Ammon's horn (tissue), 1 donor: ENCODE data around the gene POLR2C.
"Not testable (repeated sequence)": the region's sequence is repeated elsewhere in the genome, so short reads cannot be mapped to it uniquely, and the experiment has no call there.

Source experiments
- DNase-seq: peaks from one replicate; pipeline ENCODE4 v3.0.0-alpha.2; 2016; ENCODE audit warnings: low spot score

Gene POLR2C

DNA sequence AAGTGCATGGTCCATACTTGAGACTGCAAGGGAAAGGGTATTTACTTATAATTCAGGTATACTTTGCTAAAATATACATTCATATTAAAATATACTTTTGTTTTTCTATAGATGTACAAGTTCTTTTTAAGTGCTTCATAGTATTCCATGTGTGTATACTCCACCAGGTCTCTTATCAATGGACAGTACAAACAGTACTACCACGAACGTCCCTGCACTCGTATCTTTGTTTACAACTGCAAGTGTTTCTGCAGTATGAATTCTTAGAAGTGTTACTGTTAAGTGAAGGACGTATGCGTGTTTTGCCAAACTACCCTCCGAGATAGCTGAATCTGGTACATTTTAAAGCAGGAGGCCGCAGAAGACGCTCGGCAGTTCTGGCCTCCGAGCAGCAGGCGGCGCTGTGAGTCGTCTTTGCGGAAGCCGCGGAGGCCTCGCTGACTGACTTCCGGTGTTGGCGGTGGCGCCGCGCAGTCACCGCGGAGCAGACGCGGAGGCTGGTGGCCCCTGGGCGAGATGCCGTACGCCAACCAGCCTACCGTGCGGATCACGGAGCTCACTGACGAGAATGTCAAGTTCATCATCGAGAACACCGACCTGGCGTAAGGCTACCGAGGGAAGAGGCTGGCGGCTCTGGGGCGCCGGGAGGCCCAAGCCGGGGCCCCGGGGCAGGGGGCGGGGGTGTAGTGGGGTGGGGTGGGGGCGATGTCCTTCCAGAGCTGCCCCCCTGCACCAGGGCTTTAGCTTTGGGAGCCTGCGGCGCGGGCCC, at the start of gene POLR2C:
Gene POLR2C (plus strand): TSS at position 471 of the 769 bp plus-strand sequence. CDS start 46 bp downstream, at position 517.
- DNase-seq: peak; percentile 86

DNA sequence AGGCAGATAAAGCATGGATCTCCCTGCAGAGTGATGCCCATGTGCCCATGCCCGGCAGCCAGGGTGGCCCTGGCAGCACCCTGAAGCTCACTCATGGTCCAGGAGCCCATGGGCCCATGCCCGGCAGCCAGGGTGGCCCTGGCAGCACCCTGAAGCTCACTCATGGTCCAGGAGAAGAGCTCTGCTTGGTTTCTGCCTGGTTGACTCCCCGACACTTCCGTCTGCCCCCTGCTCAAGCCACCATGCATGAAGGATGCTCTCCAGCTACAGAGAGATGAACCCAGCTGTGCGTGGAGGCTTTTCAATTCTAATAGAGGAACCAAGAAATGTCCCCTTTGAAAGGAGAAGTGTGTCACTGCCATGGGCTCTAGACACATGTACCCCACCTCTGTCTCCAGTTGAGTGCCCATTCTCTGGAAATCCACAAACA, 49.2 kb upstream of the POLR2C start:
- DNase-seq: no peak

DNA sequence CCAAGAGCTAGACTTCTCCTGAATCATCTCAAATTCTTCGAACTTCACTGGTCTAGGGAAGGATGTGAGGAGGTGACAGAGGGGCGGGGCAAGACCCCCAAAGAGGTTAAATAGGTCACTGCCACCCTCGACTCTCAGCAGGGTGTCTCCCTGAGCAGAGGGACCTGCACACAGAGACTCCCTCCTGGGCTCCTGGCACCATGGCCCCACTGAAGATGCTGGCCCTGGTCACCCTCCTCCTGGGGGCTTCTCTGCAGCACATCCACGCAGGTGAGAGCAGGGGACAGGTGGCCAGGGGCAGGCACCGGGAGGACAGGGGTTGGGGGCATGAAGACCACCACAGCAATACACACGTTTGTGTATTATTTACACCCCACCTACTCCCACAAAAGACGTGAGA, 48.7 kb upstream of the POLR2C start:
- no peak for DNase-seq

DNA sequence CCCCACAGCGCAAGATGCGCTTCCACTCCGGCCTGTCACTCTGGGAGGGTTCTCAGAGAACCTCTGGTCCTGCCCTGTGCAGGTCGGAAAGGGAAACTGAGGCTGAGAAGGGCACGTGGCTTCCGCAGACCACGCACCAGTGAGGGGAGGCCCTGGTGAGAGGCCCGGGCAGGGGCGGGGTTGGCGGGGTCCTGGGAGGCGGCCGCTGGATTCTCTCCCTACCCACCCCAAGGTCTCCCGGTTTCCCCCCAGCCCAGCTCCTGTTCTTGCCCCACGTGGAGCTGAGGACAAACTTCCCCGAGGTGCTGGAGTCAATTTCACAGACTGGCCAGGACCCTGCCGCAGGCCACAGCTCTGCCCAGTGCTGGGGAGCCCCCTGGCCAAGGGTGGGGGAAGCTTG, 46.4 kb upstream of the POLR2C start:
- DNase-seq: no peak

DNA sequence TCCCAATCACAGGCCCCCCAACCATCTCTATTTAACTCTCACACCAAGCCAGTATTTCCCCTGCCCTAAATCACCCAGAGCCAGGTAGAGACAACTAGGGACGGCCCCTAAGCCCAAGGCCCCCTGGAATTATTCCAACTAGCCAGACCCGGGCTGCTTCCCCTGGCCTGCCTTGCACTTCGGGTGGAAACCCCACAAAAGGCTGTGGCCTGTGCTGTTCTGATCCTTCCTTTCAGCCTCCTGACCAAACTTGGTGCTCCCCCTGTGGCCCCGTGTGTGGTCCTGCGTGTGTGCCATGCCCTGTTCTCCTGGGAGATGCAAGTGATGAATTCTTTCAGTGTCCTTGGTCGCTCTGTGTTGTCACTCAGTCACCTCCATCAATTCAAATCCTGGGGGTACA, 43.0 kb upstream of the POLR2C start:
- no peak for DNase-seq

DNA sequence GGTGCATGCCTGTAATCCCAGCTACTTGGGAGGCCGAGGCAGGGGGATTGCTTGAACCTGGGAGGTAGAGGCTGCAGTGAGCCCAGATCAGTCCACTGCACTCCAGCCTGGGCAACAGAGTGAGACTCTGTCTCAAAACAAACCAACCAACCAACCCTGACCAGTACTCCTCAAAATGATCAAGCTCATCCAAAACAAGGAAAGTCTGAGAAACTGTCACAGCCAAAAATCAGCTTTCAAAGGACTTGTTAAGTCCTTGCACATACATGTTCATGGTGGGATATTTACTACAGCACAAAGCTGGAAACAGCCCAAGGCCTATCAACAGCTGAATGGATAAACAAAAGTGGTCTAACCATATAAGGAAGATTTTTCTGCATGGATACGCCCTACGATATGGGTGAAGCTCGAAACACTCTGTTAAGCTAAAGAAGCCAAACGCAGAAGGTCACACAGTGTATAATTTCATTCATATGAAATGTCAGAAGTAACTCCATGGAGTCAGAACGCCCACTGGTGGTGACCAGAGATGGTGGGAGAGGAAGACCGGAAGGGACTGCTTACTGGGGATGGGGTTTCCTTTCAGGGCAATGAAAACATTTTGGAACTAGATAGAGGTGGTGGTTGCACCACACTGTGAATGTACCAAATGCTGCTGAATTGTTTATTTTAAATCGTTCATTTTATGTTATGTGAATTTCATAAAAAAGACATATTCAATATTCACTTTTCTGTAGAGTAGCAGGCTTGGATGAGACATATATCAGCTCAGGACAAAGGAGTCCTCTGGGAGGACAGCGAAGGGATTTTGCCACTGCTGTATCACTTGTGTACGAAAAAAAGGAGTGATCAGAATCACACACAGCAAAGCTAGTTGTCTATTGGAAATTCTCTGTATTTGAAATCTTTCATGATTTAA, 40.2 kb upstream of the POLR2C start:
- peak; percentile 40 for DNase-seq

DNA sequence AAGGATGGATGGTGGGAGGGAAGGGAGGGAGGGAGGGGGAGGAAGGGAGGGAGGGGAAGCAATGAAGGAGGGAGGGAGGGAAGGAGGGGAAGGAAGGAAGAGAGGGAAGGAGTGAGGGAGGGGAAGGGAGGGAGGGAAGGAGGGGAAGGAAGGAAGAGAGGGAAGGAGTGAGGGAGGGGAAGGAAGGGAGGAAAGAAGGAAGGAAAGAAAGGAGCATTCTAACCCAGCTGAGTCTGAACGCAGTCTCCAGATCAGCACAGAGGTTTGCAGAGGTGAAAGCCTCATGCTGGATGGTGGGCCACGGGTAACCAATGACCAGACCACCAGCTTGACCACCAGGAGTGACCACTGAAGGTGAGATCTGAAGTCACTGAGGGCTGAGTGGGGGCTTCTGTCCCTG, 39.3 kb upstream of the POLR2C start:
- no peak for DNase-seq

DNA sequence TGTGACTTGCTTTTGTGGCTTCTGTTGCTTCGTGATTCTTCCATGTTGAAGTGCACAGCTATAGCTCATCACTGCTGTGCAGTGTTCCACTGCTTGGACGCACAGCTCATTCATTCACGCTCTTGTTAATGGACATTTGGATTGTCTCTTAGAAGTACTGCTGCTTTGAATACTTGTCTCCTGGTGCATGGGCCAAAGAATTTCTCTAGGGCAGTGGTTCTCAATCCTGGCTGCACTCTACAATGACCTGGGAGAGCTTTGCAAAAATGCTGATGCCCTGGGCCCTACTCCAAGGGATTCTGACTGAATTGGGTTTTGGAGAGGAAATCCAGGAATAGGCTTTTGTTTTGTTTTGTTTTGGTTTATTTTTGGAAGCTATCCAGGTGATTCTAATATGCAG, 37.9 kb upstream of the POLR2C start:
- DNase-seq: peak; percentile 32

DNA sequence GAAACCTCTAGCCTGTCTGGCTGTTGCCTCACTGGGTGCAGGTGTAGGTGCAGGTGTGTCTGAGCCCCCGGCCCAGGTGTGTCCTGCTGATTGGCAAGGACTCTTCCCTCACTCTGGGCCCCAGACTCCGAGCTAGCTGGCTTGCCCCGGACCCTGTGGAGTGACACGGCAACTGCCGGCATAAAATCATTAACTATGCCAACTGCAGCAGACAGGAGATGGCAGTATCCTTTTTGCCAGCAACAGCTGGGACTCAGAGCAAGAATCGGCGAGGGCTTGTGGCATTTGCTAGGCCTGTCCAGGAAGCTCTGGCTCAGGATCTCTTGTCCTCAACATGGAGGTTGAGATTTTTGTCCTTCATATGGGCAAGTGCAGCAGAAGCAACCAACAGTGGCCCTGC, 36.1 kb upstream of the POLR2C start:
- DNase-seq: no peak

DNA sequence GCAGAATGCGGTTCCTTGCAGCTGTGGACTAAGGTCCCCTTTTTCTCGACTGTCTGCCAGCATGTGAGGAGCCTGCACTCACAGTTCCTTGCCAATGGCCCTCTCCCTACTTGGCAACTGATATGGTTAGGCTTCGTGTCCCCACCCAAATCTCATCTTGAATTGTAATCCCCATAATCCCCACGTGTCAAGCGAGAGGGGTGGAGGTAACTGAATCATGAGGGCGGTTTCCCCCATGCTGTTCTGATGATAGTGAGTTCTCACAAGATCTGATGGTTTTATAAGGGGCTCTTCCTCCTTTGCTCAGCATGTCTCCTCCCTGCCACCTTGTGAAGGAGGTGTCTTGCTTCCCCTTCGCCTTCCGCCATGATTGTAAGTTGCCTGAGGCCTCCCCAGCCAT, 35.2 kb upstream of the POLR2C start:
- DNase-seq: no peak

DNA sequence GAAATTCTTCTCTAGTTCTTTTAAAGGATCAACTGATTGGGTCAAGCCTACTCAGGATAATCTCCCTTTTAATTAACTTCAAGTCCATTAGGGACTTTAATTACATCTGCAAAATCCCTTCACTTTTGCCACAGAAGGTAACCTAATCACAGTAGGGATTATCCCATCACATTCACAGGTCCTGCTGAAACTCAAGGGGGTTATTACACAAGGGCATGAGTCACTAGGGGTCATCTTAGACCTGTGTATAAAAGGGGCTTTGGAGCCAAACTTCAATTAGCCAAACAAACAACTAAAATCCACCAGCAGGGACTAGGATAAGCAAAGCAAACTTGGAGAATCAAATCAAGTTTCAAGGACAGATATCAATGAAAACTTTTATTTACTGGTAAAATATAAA, 34.7 kb upstream of the POLR2C start:
- no peak for DNase-seq

DNA sequence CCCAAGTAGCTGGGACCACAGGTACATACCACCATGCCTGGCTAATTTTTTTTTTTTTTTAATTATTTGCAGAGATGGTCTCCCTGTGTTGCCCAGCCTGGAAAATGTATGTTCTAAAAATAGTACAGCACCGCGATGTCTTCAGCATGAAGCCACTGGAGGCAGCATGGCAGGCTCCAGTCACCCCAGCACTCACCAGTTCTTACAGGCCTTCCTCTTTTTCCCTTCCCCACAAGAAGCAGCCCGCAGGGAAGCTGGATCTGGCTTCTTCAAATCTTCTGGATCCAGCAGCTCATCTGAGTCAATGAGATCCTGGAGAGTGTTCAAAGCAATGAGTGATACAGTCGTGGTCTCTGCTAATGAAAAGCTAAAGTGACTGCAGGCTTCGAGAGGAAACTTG, 31.5 kb upstream of the POLR2C start:
- DNase-seq: no peak

DNA sequence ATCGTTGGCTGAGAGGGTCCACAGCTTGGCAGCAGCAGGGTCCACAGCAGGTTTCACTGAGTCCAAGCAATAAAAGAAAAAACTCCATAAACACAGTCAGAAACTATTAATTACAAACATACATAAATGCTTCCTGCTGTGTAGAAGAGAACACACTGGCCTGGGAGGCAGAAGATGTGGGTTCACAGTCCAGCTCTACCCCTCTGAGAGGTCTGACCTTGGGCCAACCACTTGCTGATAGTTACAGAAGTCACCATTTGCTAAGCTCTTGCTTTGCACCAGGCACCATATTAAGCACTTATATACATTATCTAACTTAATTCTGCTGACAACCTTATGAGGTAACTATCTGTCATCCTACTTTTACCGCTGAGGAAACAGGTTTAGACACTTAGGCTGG, 30.0 kb upstream of the POLR2C start:
- no peak for DNase-seq

DNA sequence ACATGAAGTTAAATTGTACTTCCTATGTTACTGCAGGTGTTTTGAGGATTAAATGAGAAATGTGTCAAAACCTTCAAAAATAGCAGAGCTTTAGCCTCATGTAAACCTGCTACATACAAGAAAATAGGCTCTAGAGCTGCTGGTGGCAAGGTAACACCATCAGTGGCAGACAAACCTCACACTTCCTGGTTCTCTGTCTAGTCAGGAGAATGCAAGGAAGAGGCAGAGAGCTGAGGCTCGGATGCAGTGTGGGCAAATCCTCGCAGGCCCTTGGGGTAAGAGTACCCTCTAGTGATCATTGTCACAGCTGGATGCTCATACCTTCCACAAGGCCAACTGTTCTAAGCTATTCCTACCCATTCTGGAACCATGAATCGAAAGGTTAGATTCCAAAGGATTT, 29.5 kb upstream of the POLR2C start:
- DNase-seq: no peak

DNA sequence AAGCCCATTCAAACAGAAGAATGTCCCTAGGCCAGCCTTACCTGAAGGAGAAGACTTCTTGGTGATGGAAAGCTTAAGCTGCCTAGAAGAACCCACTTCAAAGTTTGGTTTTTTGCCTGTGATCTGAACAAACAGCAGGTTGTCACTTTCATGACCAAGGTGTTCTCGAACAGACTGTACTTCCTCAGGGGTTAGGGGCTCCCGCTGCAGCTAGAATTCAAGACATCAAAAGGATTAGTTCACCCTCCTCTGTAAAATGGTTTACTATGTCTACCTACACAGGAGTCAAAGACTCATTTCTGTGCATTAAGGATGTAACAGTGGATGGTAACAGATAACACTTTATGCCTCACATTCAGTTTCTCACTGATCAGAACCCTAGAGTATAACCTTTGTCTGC, 28.5 kb upstream of the POLR2C start:
- DNase-seq: no peak

DNA sequence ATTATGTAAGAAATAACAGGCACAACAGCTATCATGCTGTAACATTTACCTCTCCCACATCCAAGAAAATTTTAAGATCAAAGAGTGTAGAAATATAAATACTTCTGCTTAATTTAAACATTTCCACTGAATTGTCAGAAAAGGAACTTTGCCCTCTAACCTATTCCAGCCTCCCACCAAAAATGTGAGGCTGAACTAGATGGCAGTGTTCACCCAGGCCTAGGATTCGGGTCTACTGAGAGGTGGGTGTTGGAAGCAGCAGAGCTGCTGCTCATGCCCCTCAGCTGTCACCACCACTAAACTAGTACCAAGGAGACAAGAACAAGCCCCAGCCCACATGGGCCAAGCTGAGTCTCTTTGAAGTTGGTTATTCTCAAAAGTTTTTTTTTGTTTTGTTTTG, 26.6 kb upstream of the POLR2C start:
- no peak for DNase-seq

DNA sequence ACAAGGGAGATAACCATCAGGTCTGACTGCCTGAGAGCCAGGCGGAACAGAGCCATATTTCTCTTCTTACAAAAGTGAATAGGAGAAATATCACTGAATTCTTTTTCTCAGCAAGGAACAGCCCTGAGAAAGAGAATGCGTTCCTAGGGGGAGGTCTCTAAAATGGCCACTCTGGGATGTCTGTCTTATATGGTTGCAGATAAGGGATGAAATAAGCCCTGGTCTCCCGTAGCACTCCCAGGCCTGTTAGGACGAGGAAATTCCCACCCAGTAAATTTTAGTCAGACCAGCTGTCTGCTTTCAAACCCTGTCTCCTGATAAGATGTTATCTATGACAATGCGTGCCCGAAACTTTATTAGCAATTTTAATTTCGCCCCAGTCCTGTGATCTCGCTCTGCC, 22.5 kb upstream of the POLR2C start:
- DNase-seq: not testable (repeated sequence)

DNA sequence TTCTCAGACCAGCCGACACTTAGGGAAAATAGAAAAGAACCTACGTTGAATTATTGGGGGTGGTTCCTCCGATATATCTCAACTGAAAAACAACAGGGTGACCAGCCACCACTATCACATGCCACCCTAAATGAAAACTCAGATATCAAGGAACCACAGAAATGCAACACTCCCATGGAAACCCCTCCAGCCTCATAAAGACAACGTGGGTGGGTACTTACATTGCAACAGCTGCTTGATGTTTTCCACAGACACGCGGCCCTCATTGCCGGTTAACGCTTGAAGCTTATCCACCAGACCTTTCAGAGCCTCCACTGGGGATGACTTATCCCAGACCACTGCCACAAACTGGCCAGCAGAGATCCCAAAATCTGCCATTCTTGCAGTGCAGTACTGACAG, 21.9 kb upstream of the POLR2C start:
- DNase-seq: not testable (repeated sequence)

DNA sequence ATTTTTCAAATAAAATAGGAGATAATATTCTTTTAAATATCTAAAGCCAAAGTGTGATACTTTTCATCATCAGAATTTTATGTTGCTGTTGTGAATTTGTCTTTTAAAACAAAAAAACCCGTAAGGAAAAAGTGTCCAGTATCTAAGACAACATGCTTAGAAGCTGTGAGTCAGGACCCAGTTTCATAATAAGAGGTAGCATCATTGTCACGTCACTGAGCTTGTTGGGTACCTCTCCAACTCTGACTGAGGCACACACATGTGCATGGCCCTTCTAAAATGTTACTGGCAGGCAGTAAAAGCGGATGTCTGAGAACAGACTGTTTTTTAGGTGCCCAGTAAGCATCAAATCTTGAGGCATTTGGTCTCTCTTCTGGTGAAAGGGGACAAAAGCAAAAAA, 17.8 kb upstream of the POLR2C start:
- no peak for DNase-seq

DNA sequence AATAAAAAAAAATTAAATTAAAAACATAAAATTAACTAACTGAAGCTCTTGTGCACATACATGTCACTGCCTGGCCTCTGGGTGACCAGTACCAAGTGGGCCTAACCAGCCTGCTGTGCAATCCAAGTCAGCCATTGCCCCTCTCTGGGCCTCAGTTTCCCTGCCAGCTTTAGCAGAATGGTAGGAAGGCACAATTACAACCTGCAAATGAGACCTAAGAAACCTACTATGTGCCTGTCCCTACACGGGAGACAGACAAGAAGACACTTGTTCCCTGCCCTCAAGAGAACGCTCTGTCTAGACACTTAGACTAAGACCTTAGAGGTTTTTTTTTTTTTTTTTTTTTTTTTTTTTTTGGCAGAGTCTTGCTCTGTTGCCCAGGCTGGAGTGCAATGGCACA, 17.0 kb upstream of the POLR2C start:
- DNase-seq: no peak

DNA sequence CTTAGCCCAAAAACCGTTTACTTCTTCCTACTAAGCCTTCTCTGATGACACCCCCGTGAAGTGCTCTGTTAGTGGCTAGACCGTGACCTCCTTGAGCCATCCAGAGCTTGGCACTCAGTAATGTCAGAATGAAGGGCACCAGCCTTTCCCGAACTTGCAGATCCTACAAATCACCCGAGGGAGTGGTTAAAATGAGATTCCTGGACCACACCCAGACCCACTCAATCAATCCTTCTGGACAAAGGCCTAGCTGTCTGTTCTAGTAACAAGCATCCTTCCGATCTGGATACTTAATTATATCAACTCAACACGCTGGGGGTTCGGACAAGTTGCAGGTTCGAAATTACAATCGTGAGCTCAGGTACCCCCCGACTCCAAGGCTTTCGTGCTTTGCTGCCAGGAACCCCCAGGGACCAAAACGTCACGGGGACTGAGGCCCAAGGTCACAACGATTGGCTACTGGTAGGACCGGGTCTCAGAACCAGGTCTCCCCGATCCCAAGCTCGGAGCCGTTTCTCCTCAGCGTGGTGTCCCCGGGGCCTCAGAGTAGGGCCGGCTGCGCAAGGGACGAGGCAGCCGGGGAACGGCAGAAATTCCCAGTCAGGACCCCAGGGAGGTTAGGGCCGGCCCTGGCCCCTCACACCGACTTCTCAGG, 15.8 kb upstream of the POLR2C start:
- DNase-seq: no peak

DNA sequence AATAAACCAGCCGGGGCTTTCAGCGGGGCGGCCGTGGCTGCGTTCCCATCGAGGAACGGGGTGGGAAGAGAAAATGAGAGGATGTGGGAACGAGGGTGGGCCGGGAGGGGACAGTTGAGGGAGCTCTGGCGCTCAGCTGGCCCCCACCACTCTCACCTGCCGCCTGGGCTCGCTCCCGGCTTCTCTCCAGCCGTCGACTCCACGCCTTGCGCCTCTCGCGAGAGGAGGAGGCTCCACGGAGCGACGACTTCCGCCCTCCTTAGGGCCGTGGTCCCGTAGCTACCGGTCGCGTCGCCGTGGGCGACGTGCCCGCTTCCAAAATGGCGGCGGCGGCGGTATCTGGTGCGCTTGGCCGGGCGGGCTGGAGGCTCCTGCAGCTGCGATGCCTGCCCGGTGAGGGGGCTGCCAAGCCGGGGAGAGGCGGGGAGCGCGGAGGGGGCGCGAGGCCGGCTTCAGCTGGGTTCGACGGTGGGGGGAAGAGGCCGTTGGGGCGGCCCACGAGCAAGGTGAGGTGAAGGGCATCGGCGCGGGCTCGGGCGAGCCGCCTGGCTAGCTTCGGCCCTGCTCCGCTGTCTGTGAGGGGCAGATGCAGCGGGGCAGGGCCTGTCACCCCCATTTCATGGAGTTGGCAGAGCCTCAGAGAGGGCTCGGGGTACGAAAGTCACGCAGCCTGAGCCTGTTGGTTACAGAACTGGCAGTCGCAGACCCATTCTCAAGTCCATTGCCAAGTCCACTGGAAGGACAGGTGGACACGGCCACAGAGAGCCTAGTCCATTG, 15.1 kb upstream of the POLR2C start, which contains the start of the genes CIAPIN1 and COQ9:
Gene CIAPIN1 (minus strand): TSS at position 200 of the 777 bp plus-strand sequence. CDS start 6,457 bp downstream, outside the sequence.
Gene COQ9 (plus strand): TSS at position 294 of the 777 bp plus-strand sequence. CDS start 27 bp downstream, at position 321.
- DNase-seq: peak; percentile 94
